Cardiac atrium fibroblast (primary cell): ENCODE data around the gene WAS. TPM values are rescaled to one million over a fixed set of nuclear protein-coding genes. Genes with fewer than 3 reads are reported as not detected.

ENCODE experiments used
- total RNA-seq: library from RNA; depleted of rRNA; stranded (reverse); fragments of >200 nt; gene quantifications from 2 replicates; pipeline ENCODE4 v1.2.3, GENCODE V29; 2015

Gene WAS
- total RNA-seq: not detected in 2 replicates

GRCh38 chrX:48683411-48683982, at the start of gene WAS:
TSS of gene WAS (plus strand) at chrX:48683799. CDS start at chrX:48683854, 55 bp downstream.

DNA sequence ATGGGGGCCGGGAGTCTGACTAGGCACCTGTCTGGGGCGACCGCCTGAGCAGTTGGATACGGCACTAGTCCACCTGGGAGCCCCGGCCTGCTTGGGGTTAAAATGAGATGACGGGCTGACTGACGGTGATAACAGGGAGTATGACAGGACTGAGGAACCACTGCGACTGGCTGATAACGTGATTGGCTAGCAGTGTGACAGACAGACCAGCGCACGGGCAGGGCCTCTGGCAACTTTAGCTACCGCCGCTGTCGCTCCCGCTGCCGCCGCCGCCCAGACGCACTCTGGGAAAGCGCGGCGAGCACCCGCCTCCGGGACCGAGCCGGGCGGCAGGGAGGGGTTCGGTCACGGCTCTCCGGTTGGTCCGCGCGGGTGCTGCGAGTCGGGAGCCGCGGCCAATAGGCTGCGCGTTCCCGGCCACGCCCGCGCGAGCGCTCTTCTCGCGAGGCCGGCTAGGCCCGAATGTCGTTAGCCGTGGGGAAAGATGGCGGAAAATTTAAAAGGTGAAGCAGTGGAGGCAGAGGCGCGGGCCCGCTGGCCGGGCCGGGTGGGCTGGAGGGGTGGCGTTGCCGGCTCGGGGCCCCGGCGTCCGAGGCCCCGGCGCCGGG, 12.8 kb downstream of the WAS start, which contains the start of gene SUV39H1:
SUV39H1 (plus strand) TSS at position 434 of the 608 bp plus-strand sequence; CDS start at position 485, 51 bp downstream.

Other genes with a start within 250 kb of the WAS start
- gene SLC38A5, start 213.5 kb upstream of the WAS start, total RNA-seq: 34.8 and 64.5 TPM in 2 replicates
- gene FTSJ1, start 207.6 kb upstream of the WAS start, total RNA-seq: 76.2 and 84.6 TPM in 2 replicates
- gene PORCN, start 174.8 kb upstream of the WAS start, total RNA-seq: 22.6 and 65.0 TPM in 2 replicates
- gene EBP, start 162.0 kb upstream of the WAS start, total RNA-seq: 44.4 and 77.0 TPM in 2 replicates
- gene TBC1D25, start 144.1 kb upstream of the WAS start, total RNA-seq: 7.4 and 7.8 TPM in 2 replicates
- 304 and 385 TPM in 2 replicates for gene RBM3, start 109.3 kb upstream of the WAS start, total RNA-seq
- 115 and 118 TPM in 2 replicates for gene WDR13, start 86.3 kb upstream of the WAS start, total RNA-seq
- 3.7 and 6.9 TPM in 2 replicates for gene SUV39H1, start 12.9 kb downstream of the WAS start, total RNA-seq
- not detected in 2 replicates for gene GLOD5, start 77.9 kb downstream of the WAS start, total RNA-seq
- not detected in 2 replicates for gene GATA1, start 102.8 kb downstream of the WAS start, total RNA-seq
- gene HDAC6, start 118.3 kb downstream of the WAS start, total RNA-seq: 30.3 and 33.5 TPM in 2 replicates
- gene ERAS, start 142.7 kb downstream of the WAS start, total RNA-seq: not detected in 2 replicates
- gene PCSK1N, start 151.8 kb downstream of the WAS start, total RNA-seq: 1.4 and 1.5 TPM in 2 replicates
- 9.6 and 22.4 TPM in 2 replicates for gene TIMM17B, start 214.0 kb downstream of the WAS start, total RNA-seq
- gene PQBP1, start 214.1 kb downstream of the WAS start, total RNA-seq: 48.1 and 55.8 TPM in 2 replicates
- gene SLC35A2, start 227.8 kb downstream of the WAS start, total RNA-seq: 32.1 and 32.5 TPM in 2 replicates
- gene PIM2, start 235.2 kb downstream of the WAS start, total RNA-seq: 1.8 and 7.6 TPM in 2 replicates